Pancreas (tissue), 10 donors: Measurements from ENCODE around the gene CNTD1. TPM values are rescaled to one million over a fixed set of nuclear protein-coding genes. Genes with fewer than 3 reads are reported as not detected.
A peak's percentile ranks its signal among the peaks of the same experiment; 100 is the strongest.

Source experiments
- ATAC-seq, 4 donors: fragments of 200-7000 bp; cut with Tn5 transposase; one replicate each; pipeline versions ENCODE4 v1.8.0 to v1.9.1; 2020; ENCODE audit warnings: mild to moderate bottlenecking in 4 of 4, moderate library complexity in 4 of 4
- DNase-seq, 6 donors: peaks; one replicate each; pipeline ENCODE4 v3.0.0-alpha.2; 2020
- FAIRE-seq: peaks from 2 replicates; lab custom pipeline; 2012; peaks lifted over from hg19 to GRCh38; lab: Jason Lieb, UNC
- H3K27ac ChIP-seq, 4 donors: fragments of 200-600 bp; sonication (generic); 1 replicate in 3 of 4; 2 replicates in 1 of 4; pipeline versions ENCODE4 v1.5.0 to v1.8.0; 2020
- H3K27me3 ChIP-seq, 4 donors: fragments of 200-600 bp; one replicate each; pipeline ENCODE4 v1.8.0; 2021
- H3K36me3 ChIP-seq, 3 donors: fragments of 200-600 bp; sonication (generic) in 1 of 3; one replicate each; pipeline versions ENCODE4 v1.5.0 to v1.8.0; 2020 to 2021
- H3K4me1 ChIP-seq, 3 donors: fragments of 200-600 bp; one replicate each; pipeline ENCODE4 v1.8.0; 2021
- H3K4me3 ChIP-seq, 4 donors: fragments of 200-600 bp; sonication (generic) in 2 of 4; one replicate each; pipeline versions ENCODE4 v1.5.0 to v1.8.0; 2020 to 2021
- H3K9me3 ChIP-seq, 4 donors: fragments of 200-600 bp; one replicate each; pipeline ENCODE4 v1.8.0; 2021
- WGBS, 2 donors: extraction: QIAGEN DNeasy Blood & Tissue Kit; methylation state at CpG; one replicate each; pipeline ENCODE4 v1.1.7; 2013; 5-methylcytosine and 5-hydroxymethylcytosine counted together
- intact Hi-C, 3 donors: fragments of 100-400 bp; cut with DNase I; formaldehyde crosslinking; loops; one replicate each; pipeline versions ENCODE4 v1.11.1 to v1.14.2; 2022
- polyA plus RNA-seq, 2 donors: library from polyadenylated mRNA; stranded (reverse); fragments of 200-250 nt; gene quantifications; one replicate each; pipeline ENCODE4 v1.2.3, GENCODE V29; 2013
- total RNA-seq, 6 donors: library from RNA; stranded (reverse); fragmentation: NEBNext Ultra II Directional in 4 of 6; extraction: Animal tissue kit (Norgen Biotek cat#: 25700) in 4 of 6; gene quantifications; one replicate each; pipeline versions ENCODE4 v1.2.1 to v1.2.4, GENCODE V29; 2021 to 2023
- TF ChIP-seq, protein P1 (sequence below), 4 donors: fragments of 200-600 bp; sonication (generic) in 3 of 4; IDR thresholded peaks; one replicate each; pipeline versions ENCODE4 v1.5.0 to v1.8.0; 2021; ENCODE audit warnings: antibody characterized with exemption in 4 of 4
- donor health status: healthy with polysubstance abuse.
- donor health status: DM: no; HTN: no; CAD: no; lungs with moderate emphysema.
- donor health status: DM: no; HTN: no; CAD: no.
- donor health status: control.
- donor health status: control.
- donor health status: Bipolar disorder and iron deficiency.
- donor health status: DM: yes; HTN: yes; CAD: no.
- donor health status: DM: no; HTN: no; CAD: no.
- donor health status: DM: no; HTN: no; CAD: no.
- donor health status: DM: yes; HTN: yes; CAD: no.

CNTD1 gene
- total and polyA plus RNA-seq, 8 donors = 0.13 to 0.78 (median 0.45) TPM

DNA sequence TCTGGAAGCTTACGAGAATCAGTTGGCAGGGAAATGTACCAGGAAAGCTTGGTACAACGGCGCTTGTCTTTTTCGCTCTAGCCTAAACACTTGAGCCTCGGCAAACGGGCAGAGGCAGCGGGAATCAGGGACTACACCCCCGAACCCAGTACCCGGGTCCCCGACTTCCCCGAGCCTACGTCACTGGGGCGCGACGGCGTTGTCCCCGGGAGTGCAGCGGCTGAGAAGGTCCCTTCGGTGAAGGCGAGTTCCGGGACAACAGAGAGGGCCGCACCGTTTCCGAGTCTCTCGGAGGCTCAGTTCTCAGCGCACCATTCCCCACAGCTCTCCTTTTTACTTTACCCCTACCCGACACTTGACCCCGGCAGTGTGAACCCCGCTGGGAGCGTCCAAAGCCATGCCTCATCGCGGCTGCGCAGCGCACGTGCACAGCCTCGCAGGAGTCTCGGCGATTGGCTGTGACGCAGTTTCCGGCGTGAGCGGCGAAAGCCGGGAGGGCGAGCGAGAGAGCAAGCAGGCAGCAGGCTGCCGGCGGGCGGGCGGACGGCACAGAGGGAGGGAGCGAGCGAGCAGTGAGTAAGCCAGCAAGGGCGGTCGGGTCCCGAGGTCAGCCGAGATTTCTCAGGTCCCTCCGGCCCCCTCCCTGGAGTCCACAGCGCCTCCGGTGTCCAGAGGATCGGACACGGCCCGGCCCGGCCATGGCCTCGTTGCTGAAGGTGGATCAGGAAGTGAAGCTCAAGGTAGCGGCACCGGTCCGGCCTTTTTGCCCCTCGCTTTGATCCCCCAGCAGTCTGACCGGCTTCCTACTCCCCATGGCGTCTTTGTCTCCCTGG lies 34.5 kb downstream of the CNTD1 start, which contains the start of gene PSME3:
Gene PSME3 (plus strand): TSS at position 464 of the 833 bp plus-strand sequence. CDS start 235 bp downstream, at position 699.
- intact Hi-C loops = no loop called here
- ATAC-seq = peak; percentile 92 to 98 (median 96)
- no peaks in the 10 kb centered on the region for H3K27me3 ChIP-seq
- peak within 1 kb of the TSS; percentile 72 to 88 (median 85) for H3K27ac ChIP-seq
- TF ChIP-seq, protein P1, sequence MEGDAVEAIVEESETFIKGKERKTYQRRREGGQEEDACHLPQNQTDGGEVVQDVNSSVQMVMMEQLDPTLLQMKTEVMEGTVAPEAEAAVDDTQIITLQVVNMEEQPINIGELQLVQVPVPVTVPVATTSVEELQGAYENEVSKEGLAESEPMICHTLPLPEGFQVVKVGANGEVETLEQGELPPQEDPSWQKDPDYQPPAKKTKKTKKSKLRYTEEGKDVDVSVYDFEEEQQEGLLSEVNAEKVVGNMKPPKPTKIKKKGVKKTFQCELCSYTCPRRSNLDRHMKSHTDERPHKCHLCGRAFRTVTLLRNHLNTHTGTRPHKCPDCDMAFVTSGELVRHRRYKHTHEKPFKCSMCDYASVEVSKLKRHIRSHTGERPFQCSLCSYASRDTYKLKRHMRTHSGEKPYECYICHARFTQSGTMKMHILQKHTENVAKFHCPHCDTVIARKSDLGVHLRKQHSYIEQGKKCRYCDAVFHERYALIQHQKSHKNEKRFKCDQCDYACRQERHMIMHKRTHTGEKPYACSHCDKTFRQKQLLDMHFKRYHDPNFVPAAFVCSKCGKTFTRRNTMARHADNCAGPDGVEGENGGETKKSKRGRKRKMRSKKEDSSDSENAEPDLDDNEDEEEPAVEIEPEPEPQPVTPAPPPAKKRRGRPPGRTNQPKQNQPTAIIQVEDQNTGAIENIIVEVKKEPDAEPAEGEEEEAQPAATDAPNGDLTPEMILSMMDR (IDR thresholded peaks at IDR 0.05) = no peak
- FAIRE-seq = no peak
- peak; percentile 85 to 96 (median 90) for DNase-seq
- peaks cover 0 to 22% (median 8%) of the 10 kb centered on the region in 3 donors for H3K36me3 ChIP-seq
- H3K4me3 ChIP-seq = peak within 1 kb of the TSS; percentile 69 to 98 (median 93)
- no peaks in the 10 kb centered on the region for H3K9me3 ChIP-seq
- peaks cover 5 to 16% (median 11%) of the 10 kb centered on the region in 3 donors for H3K4me1 ChIP-seq
- WGBS, 2 donors = 0 to 1% methylated on average over 68 to 71 of the region's 71 CpGs

DNA sequence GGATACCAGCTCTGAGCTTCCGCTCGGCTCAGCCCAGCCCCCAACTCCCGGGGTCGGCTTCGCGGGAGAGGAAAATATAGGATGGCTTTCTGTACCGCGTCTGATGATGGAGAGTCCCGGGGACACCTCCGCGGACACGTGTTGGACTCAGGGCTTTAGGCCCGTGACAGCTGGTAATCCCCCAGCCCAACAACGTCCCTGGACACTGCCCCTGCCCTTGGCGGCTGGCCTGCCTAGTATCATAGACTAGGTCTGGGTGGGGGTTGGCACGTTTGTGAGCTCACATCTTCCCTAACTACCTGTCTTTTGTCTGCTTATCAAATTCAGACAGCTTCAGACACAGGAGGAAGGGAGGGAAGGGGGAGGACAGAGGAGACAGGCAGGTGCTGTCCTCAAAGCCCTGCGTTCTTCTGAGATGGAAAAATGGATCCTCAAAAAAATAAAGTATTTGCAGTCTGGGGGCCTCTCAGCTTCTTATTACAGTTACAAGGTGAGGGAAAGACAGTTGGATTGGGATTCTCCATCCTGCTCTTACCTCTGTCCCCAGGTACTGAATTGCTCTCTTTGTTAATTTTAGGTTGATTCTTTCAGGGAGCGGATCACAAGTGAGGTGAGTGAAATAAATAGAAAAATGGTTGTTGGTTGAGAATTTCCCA lies 35.2 kb downstream of the CNTD1 start:
- ATAC-seq = peak in 3 of 4 donors; percentile 2 to 7 (median 4)

DNA sequence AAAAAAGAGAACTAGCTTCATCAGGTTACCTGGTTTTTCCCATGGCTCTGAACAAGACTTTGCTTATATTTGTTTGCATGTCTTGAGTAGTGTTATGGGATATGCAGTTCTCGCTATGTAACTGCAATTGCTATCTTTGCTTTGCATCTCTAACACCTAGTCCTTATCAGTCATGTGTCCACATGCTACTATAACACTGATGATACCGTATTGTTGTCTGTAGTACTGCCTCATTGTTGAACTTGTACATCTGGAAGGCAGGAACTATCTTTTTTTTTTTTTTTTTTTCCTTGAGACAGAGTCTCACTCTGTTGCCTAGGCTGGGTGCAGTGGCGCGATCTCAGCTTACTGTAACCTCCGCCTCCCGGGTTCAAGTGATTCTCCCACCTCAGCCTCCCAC lies 37.1 kb downstream of the CNTD1 start:
- Histone ChIP-seq H3K4me1 (peaks cover 5 to 16% (median 11%) of the 10 kb centered on the region in 3 donors), H3K9me3 (no peaks in the 10 kb centered on the region), H3K27ac (no peak overlapping the region), H3K27me3 (no peaks in the 10 kb centered on the region), H3K36me3 (peaks cover 7 to 48% (median 23%) of the 10 kb centered on the region in 3 donors), H3K4me3 (no peak overlapping the region)
- no peak for DNase-seq
- ATAC-seq = no peak
- intact Hi-C loops = no loop called here
- TF ChIP-seq, protein P1 (IDR thresholded peaks at IDR 0.05) = no peak
- FAIRE-seq = no peak
- 91 to 98% methylated on average over 6 of the region's 6 CpGs for WGBS, 2 donors

More for the DNA sequence above, 35.2 kb downstream of the CNTD1 start:
- FAIRE-seq (no peak), DNase-seq (peak in 2 of 6 donors; percentile 40 to 59)
- TF ChIP-seq, protein P1 (IDR thresholded peaks at IDR 0.05) = no peak
- Histone ChIP-seq H3K27ac (peak overlapping the region; percentile 72 to 88 (median 85)), H3K36me3 (peaks cover 4 to 30% (median 13%) of the 10 kb centered on the region in 3 donors), H3K4me3 (peak overlapping the region; percentile 69 to 98 (median 93)), H3K9me3 (no peaks in the 10 kb centered on the region), H3K27me3 (no peaks in the 10 kb centered on the region), H3K4me1 (peaks cover 5 to 16% (median 11%) of the 10 kb centered on the region in 3 donors)
- 4 to 5% methylated on average over 18 of the region's 18 CpGs for WGBS, 2 donors
- intact Hi-C loops = no loop called here

DNA sequence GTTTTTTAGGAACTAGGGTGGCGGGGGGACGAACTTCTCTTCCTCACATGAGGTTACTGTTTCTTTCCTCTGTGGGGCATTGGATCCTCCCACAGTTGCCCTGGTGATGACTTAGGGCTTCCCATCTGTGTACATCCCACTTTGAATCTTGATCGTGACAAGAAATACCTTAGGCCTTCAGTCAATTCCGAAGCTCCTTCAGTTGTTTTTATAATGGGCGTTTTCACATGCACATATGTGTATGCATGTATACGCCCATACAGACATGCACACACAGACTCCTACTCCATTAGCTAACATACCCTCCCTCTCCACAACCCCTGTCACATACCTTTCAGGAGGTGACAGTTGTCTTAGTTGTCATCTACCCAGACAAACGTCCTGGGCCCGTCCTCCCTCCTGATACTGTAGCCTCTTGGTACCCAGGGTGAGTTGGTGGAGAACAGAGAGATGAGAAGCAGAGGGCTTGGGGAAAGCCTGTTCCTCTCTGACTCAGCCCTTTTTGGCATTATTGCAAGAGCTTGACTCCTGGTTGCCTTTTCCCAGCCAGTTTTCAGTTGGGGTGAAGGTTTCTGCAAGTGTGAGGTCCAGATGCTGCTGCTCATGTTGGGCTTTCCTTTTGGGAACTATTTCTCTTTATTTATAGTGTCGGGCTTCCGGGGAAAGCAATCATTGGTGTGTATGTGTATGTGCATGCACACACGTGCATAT lies 43.5 kb downstream of the CNTD1 start:
- Histone ChIP-seq H3K27me3 (no peaks in the 10 kb centered on the region), H3K36me3 (peaks cover 12 to 61% (median 39%) of the 10 kb centered on the region in 3 donors), H3K27ac (no peak overlapping the region), H3K4me3 (no peak overlapping the region), H3K9me3 (no peaks in the 10 kb centered on the region), H3K4me1 (no peaks in the 10 kb centered on the region)
- FAIRE-seq (no peak), DNase-seq (no peak), ATAC-seq (no peak)
- intact Hi-C loops = no loop called here
- 69 to 74% methylated on average over 11 of the region's 11 CpGs for WGBS, 2 donors
- TF ChIP-seq, protein P1 (IDR thresholded peaks at IDR 0.05) = no peak
